Fibroblast of peridontal ligament (primary cell): Measurements from ENCODE around the gene PRAMEF18.
"Not testable (repeated sequence)": the region's sequence is repeated elsewhere in the genome, so short reads cannot be mapped to it uniquely, and the experiment has no call there.

ENCODE experiments used
- DNase-seq: peaks from one replicate; pipeline ENCODE4 v3.0.0-alpha.2; 2010; ENCODE audit errors: extremely low read depth

The PRAMEF18 gene

DNA sequence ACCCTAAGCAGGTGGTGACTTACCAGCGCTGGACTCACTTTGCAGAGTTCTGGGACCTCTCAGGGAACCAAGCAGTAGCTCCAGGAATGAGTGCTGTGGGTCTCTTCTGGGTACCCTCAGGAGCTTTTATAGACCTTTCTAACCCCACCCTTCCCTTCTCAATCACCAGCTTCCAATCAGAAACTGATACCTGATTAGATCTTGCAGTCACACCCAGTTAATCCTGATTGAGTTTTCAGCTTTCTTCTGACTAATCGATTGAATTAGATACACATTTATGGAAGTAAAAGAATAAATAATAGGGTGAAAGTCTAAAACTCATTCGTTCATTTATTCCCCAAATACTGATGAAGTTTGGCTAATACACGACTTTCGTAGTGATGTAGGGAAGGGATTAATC, 24.6 kb downstream of the PRAMEF18 start, which contains the start of gene PRAMEF13:
PRAMEF13 (minus strand) TSS at position 101 of the 400 bp plus-strand sequence. CDS start 1,820 bp downstream, outside the sequence.
- DNase-seq = not testable (repeated sequence)
